HG03521 (cell line): ENCODE results near the gene C11orf42.
A peak's percentile ranks its signal among the peaks of the same experiment; 100 is the strongest.

Experiments
- ATAC-seq: cut with Tn5 transposase; IDR thresholded peaks from one replicate; pipeline ENCODE4 v1.9.1; 2021; ENCODE audit warnings: mild to moderate bottlenecking, moderate library complexity; ENCODE audit not compliant: unreplicated experiment

Gene C11orf42

GRCh38 chr11:6251120-6251733 lies 45.9 kb downstream of the C11orf42 start:
- ATAC-seq = peak; percentile 72

- no peak for ATAC-seq
Observed at GRCh38 chr11:6251990-6252473, 46.7 kb downstream of the C11orf42 start.

GRCh38 chr11:6253197-6253596 lies 47.8 kb downstream of the C11orf42 start:
- ATAC-seq = no peak

- ATAC-seq = no peak
Observed at GRCh38 chr11:6258141-6258540, 52.8 kb downstream of the C11orf42 start.

- ATAC-seq = no peak
Observed at GRCh38 chr11:6258571-6259081, 53.3 kb downstream of the C11orf42 start.

- ATAC-seq = no peak
Observed at GRCh38 chr11:6260207-6260726, 54.9 kb downstream of the C11orf42 start.
